ENCODE results near the gene PALM2AKAP2.

Gene PALM2AKAP2

GRCh38 chr9:109776391-109776790, 3.6 kb upstream of the PALM2AKAP2 start:
- no peak for DNase-seq (ENCODE audit: low spot score)
- Histone ChIP-seq H3K27me3 (ENCODE audit: insufficient read depth, poor library complexity, severe bottlenecking) (no peaks in the 10 kb centered on the region), H3K4me3 (ENCODE audit: severe bottlenecking) (no peak overlapping the region), H3K9me3 (ENCODE audit: severe bottlenecking) (no peaks in the 10 kb centered on the region), H3K4me1 (ENCODE audit: insufficient read depth, poor library complexity, severe bottlenecking) (peaks cover 11% of the 10 kb centered on the region), H3K36me3 (ENCODE audit: low read depth) (no peaks in the 10 kb centered on the region), H3K27ac (ENCODE audit: poor library complexity, severe bottlenecking) (no peak overlapping the region)
- TF ChIP-seq CTCF (IDR thresholded peaks at IDR 0.05; ENCODE audit: poor library complexity, severe bottlenecking): no peak
- no peak for ATAC-seq (ENCODE audit: low read depth)

- Histone ChIP-seq H3K4me3 (ENCODE audit: severe bottlenecking) (peak overlapping the region; percentile 81), H3K27me3 (ENCODE audit: insufficient read depth, poor library complexity, severe bottlenecking) (no peaks in the 10 kb centered on the region), H3K36me3 (ENCODE audit: low read depth) (no peaks in the 10 kb centered on the region), H3K9me3 (ENCODE audit: severe bottlenecking) (no peaks in the 10 kb centered on the region), H3K4me1 (ENCODE audit: insufficient read depth, poor library complexity, severe bottlenecking) (peaks cover 5% of the 10 kb centered on the region), H3K27ac (ENCODE audit: poor library complexity, severe bottlenecking) (no peak overlapping the region)
- DNase-seq (ENCODE audit: low spot score) (no peak), ATAC-seq (ENCODE audit: low read depth) (peak; percentile 33)
- no peak for TF ChIP-seq CTCF (IDR thresholded peaks at IDR 0.05; ENCODE audit: poor library complexity, severe bottlenecking)
Observed at GRCh38 chr9:109780453-109781033, 545 bp downstream of the PALM2AKAP2 start.

GRCh38 chr9:109781086-109781485, 1.1 kb downstream of the PALM2AKAP2 start:
- DNase-seq (ENCODE audit: low spot score): no peak
- ATAC-seq (ENCODE audit: low read depth): no peak
- Histone ChIP-seq H3K36me3 (ENCODE audit: low read depth) (no peaks in the 10 kb centered on the region), H3K4me1 (ENCODE audit: insufficient read depth, poor library complexity, severe bottlenecking) (no peaks in the 10 kb centered on the region), H3K27ac (ENCODE audit: poor library complexity, severe bottlenecking) (no peak overlapping the region), H3K27me3 (ENCODE audit: insufficient read depth, poor library complexity, severe bottlenecking) (no peaks in the 10 kb centered on the region), H3K9me3 (ENCODE audit: severe bottlenecking) (no peaks in the 10 kb centered on the region), H3K4me3 (ENCODE audit: severe bottlenecking) (peak overlapping the region; percentile 81)
- TF ChIP-seq CTCF (IDR thresholded peaks at IDR 0.05; ENCODE audit: poor library complexity, severe bottlenecking): no peak

- no peak overlapping the region for H3K27ac ChIP-seq (ENCODE audit: poor library complexity, severe bottlenecking)
- DNase-seq (ENCODE audit: low spot score): no peak
- H3K4me1 ChIP-seq (ENCODE audit: insufficient read depth, poor library complexity, severe bottlenecking): no peaks in the 10 kb centered on the region
- no peaks in the 10 kb centered on the region for H3K27me3 ChIP-seq (ENCODE audit: insufficient read depth, poor library complexity, severe bottlenecking)
- H3K9me3 ChIP-seq (ENCODE audit: severe bottlenecking): no peaks in the 10 kb centered on the region
- no peak for ATAC-seq (ENCODE audit: low read depth)
- no peak for TF ChIP-seq CTCF (IDR thresholded peaks at IDR 0.05; ENCODE audit: poor library complexity, severe bottlenecking)
- H3K4me3 ChIP-seq (ENCODE audit: severe bottlenecking): no peak overlapping the region
- no peaks in the 10 kb centered on the region for H3K36me3 ChIP-seq (ENCODE audit: low read depth)
Observed at GRCh38 chr9:109781541-109782197, 1.7 kb downstream of the PALM2AKAP2 start.

GRCh38 chr9:109787735-109788134, 7.7 kb downstream of the PALM2AKAP2 start:
- ATAC-seq (ENCODE audit: low read depth): no peak
- no peak overlapping the region for H3K4me3 ChIP-seq (ENCODE audit: severe bottlenecking)
- no peaks in the 10 kb centered on the region for H3K36me3 ChIP-seq (ENCODE audit: low read depth)
- no peak for TF ChIP-seq CTCF (IDR thresholded peaks at IDR 0.05; ENCODE audit: poor library complexity, severe bottlenecking)
- peaks cover 5% of the 10 kb centered on the region for H3K4me1 ChIP-seq (ENCODE audit: insufficient read depth, poor library complexity, severe bottlenecking)
- no peak overlapping the region for H3K27ac ChIP-seq (ENCODE audit: poor library complexity, severe bottlenecking)
- no peaks in the 10 kb centered on the region for H3K27me3 ChIP-seq (ENCODE audit: insufficient read depth, poor library complexity, severe bottlenecking)
- no peaks in the 10 kb centered on the region for H3K9me3 ChIP-seq (ENCODE audit: severe bottlenecking)
- no peak for DNase-seq (ENCODE audit: low spot score)

Data from RWPE2 (cell line).